Measurements from ENCODE around the gene NKIRAS1. TPM values are rescaled to one million over a fixed set of nuclear protein-coding genes. Genes with fewer than 3 reads are reported as not detected.
"Not testable (repeated sequence)": the region's sequence is repeated elsewhere in the genome, so short reads cannot be mapped to it uniquely, and the experiment has no call there.

Gene NKIRAS1
- total RNA-seq, 1 donor from 2014 or later: 13.2 TPM

GRCh38 chr3:23915537-23916108 is 1.2 kb downstream of the NKIRAS1 start:
- Mint-ChIP-seq H3K4me1 (ENCODE audit: low read depth) (peaks cover 56% of the 10 kb centered on the region), H3K4me3 (ENCODE audit: unreplicated experiment) (peak overlapping the region; percentile 99), H3K9me3 (ENCODE audit: low read depth) (no peaks in the 10 kb centered on the region), H3K27ac (ENCODE audit: unreplicated experiment) (peak overlapping the region; percentile 80), H3K36me3 (ENCODE audit: low read depth) (peaks cover 27% of the 10 kb centered on the region), H3K27me3 (ENCODE audit: low read depth) (no peaks in the 10 kb centered on the region)
- DNase-seq (ENCODE audit: low spot score): no peak
- no peak for TF ChIP-seq CTCF (IDR thresholded peaks at IDR 0.05)

GRCh38 chr3:23913873-23914743 is 2.7 kb downstream of the NKIRAS1 start:
- no peaks in the 10 kb centered on the region for H3K9me3 Mint-ChIP-seq (ENCODE audit: low read depth)
- TF ChIP-seq CTCF (IDR thresholded peaks at IDR 0.05): no peak
- no peak for DNase-seq (ENCODE audit: low spot score)
- H3K27me3 Mint-ChIP-seq (ENCODE audit: low read depth): no peaks in the 10 kb centered on the region
- H3K4me3 Mint-ChIP-seq (ENCODE audit: unreplicated experiment): no peak overlapping the region
- peaks cover 43% of the 10 kb centered on the region for H3K4me1 Mint-ChIP-seq (ENCODE audit: low read depth)
- peaks cover 18% of the 10 kb centered on the region for H3K36me3 Mint-ChIP-seq (ENCODE audit: low read depth)
- peak overlapping the region; percentile 75 for H3K27ac Mint-ChIP-seq (ENCODE audit: unreplicated experiment)

GRCh38 chr3:23913182-23913581 is 3.6 kb downstream of the NKIRAS1 start:
- peaks cover 33% of the 10 kb centered on the region for H3K4me1 Mint-ChIP-seq (ENCODE audit: low read depth)
- no peaks in the 10 kb centered on the region for H3K27me3 Mint-ChIP-seq (ENCODE audit: low read depth)
- H3K9me3 Mint-ChIP-seq (ENCODE audit: low read depth): no peaks in the 10 kb centered on the region
- TF ChIP-seq CTCF (IDR thresholded peaks at IDR 0.05): no peak
- peaks cover 10% of the 10 kb centered on the region for H3K36me3 Mint-ChIP-seq (ENCODE audit: low read depth)
- H3K4me3 Mint-ChIP-seq (ENCODE audit: unreplicated experiment): no peak overlapping the region
- no peak for DNase-seq (ENCODE audit: low spot score)
- no peak overlapping the region for H3K27ac Mint-ChIP-seq (ENCODE audit: unreplicated experiment)

GRCh38 chr3:23912335-23912734 is 4.5 kb downstream of the NKIRAS1 start:
- not testable (repeated sequence) for H3K36me3 Mint-ChIP-seq (ENCODE audit: low read depth); H3K27ac Mint-ChIP-seq (ENCODE audit: unreplicated experiment); H3K4me3 Mint-ChIP-seq (ENCODE audit: unreplicated experiment); H3K27me3 Mint-ChIP-seq (ENCODE audit: low read depth); DNase-seq (ENCODE audit: low spot score); H3K9me3 Mint-ChIP-seq (ENCODE audit: low read depth)
- peaks cover 26% of the 10 kb centered on the region for H3K4me1 Mint-ChIP-seq (ENCODE audit: low read depth)

GRCh38 chr3:23911397-23911796 is 5.4 kb downstream of the NKIRAS1 start:
- H3K27me3 Mint-ChIP-seq (ENCODE audit: low read depth): no peaks in the 10 kb centered on the region
- no peak for TF ChIP-seq CTCF (IDR thresholded peaks at IDR 0.05)
- H3K36me3 Mint-ChIP-seq (ENCODE audit: low read depth): peaks cover 3% of the 10 kb centered on the region
- H3K27ac Mint-ChIP-seq (ENCODE audit: unreplicated experiment): no peak overlapping the region
- DNase-seq (ENCODE audit: low spot score): no peak
- H3K9me3 Mint-ChIP-seq (ENCODE audit: low read depth): no peaks in the 10 kb centered on the region
- peaks cover 26% of the 10 kb centered on the region for H3K4me1 Mint-ChIP-seq (ENCODE audit: low read depth)
- no peak overlapping the region for H3K4me3 Mint-ChIP-seq (ENCODE audit: unreplicated experiment)

All from chondrocyte (in vitro differentiated cells).